ENCODE results near the gene GTF3C1. TPM values are rescaled to one million over a fixed set of nuclear protein-coding genes. Genes with fewer than 3 reads are reported as not detected.

GTF3C1 gene
- total RNA-seq, 3 donors from 2014 or later: 31.2 to 44.6 (median 37.4) TPM

GRCh38 chr16:27461483-27462171 lies 88.1 kb downstream of the GTF3C1 start:
- H3K27ac ChIP-seq: peak overlapping the region in 1 of 2 donors; percentile 38
- H3K27me3 ChIP-seq: no peaks in the 10 kb centered on the region
- intact Hi-C loops (cut with DNase I; ENCODE audit: low total_unique reads): no loop called here
- TF ChIP-seq POLR2AphosphoS5 (IDR thresholded peaks at IDR 0.05) (no peak), CTCF (IDR thresholded peaks at IDR 0.05) (no peak), POLR2A (IDR thresholded peaks at IDR 0.05) (no peak)
- H3K4me3 ChIP-seq: no peak overlapping the region
- H3K4me1 ChIP-seq: no peaks in the 10 kb centered on the region
- DNase-seq (ENCODE audit: low spot score in 2 of 2): no peak
- peaks cover 10% of the 10 kb centered on the region for H3K36me3 ChIP-seq
- H3K9me3 ChIP-seq: no peaks in the 10 kb centered on the region

DNA sequence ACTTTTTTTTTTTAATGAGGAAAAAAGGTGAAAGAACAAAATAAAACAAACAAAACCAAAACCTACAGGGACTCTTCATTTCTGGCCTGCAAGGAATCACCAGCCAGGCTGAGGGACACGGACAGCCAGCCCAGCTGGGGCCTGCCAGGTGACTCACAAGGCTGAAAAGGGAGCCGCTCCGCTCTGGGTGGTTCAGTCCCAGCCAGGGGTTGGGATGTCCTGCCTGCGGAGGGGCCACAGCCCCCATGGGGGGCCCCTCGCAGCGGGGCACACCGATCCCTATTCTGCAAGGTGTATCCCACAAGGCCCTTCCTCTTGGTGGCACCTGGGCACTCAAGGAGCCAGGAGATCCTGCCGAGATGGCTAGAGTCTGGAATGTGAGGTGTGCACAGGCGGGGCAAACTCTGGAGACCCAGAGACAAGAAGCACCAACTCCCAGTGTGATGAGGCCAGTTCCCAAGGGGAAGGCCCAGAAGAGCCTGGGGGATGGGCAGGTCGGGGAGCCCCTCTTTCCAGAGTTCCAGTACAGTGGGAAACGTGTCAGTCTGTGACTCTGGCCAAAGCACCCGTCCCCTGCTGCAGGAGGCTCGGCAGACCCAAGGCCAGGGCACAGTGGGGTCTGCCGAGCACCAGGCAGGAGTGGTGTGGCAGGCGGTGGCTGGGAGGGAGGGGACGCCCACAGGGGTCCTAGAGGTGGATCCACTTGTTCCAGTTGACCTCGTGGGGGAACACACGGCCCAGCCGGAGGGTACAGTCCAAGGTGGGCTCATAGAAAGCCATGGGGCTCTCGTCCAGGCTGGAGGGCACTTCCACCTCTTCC lies 88.8 kb downstream of the GTF3C1 start:
- no peak overlapping the region for H3K4me3 ChIP-seq
- H3K27ac ChIP-seq: peak overlapping the region in 1 of 2 donors; percentile 38
- H3K36me3 ChIP-seq: peaks cover 10% of the 10 kb centered on the region
- DNase-seq (ENCODE audit: low spot score in 2 of 2): no peak
- TF ChIP-seq POLR2AphosphoS5 (IDR thresholded peaks at IDR 0.05) (no peak), POLR2A (IDR thresholded peaks at IDR 0.05) (no peak), CTCF (IDR thresholded peaks at IDR 0.05) (no peak)
- H3K27me3 ChIP-seq: no peaks in the 10 kb centered on the region
- intact Hi-C loops (cut with DNase I; ENCODE audit: low total_unique reads): no loop called here
- no peaks in the 10 kb centered on the region for H3K9me3 ChIP-seq
- no peaks in the 10 kb centered on the region for H3K4me1 ChIP-seq

- H3K9me3 ChIP-seq: no peaks in the 10 kb centered on the region
- no peak overlapping the region for H3K4me3 ChIP-seq
- H3K27ac ChIP-seq: no peak overlapping the region
- peaks cover 10% of the 10 kb centered on the region for H3K36me3 ChIP-seq
- H3K4me1 ChIP-seq: no peaks in the 10 kb centered on the region
- TF ChIP-seq POLR2AphosphoS5 (IDR thresholded peaks at IDR 0.05): no peak
- TF ChIP-seq POLR2A (IDR thresholded peaks at IDR 0.05): no peak
- no peak for TF ChIP-seq CTCF (IDR thresholded peaks at IDR 0.05)
- no peak for DNase-seq (ENCODE audit: low spot score in 2 of 2)
- intact Hi-C loops (cut with DNase I; ENCODE audit: low total_unique reads): no loop called here
- no peaks in the 10 kb centered on the region for H3K27me3 ChIP-seq
Observed at GRCh38 chr16:27460213-27460612, 89.5 kb downstream of the GTF3C1 start.

DNA sequence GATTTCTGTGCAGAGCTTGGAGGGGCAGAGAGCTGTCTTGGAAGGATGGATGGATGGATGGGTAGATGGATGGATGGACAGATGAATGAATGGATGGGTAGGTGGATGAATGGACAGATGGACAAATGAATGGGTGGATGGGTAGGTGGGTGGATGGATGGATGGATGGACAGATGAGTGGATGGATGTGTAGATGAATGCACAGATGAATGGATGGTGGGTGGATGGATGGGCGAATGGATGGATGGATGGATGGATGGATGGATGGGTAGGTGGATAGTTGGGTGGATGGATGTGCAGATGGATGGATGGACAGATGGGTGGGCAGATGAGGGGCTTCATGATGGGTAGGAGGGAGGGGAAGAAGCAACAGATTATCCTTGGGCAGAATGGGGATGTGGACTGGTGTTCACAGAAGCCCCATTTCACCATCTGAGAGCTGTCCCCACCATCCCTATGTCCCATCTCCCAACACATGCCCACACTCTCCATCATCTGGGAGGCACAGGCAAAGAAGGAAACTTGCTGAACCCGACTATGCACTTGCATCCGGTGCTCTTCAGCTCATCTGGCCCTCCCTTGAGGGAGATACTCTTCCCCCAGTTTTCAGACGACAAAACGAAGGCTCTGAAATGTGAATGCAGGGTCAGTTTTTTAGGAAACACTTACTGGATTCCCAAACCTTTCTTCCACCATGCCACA lies 90.6 kb downstream of the GTF3C1 start:
- no peaks in the 10 kb centered on the region for H3K9me3 ChIP-seq
- H3K36me3 ChIP-seq: peaks cover 2% of the 10 kb centered on the region
- no peak for DNase-seq (ENCODE audit: low spot score in 2 of 2)
- no peak overlapping the region for H3K27ac ChIP-seq
- no peak overlapping the region for H3K4me3 ChIP-seq
- no peaks in the 10 kb centered on the region for H3K4me1 ChIP-seq
- TF ChIP-seq CTCF (IDR thresholded peaks at IDR 0.05): no peak
- TF ChIP-seq POLR2A (IDR thresholded peaks at IDR 0.05): no peak
- TF ChIP-seq POLR2AphosphoS5 (IDR thresholded peaks at IDR 0.05): no peak
- H3K27me3 ChIP-seq: no peaks in the 10 kb centered on the region
- intact Hi-C loops (cut with DNase I; ENCODE audit: low total_unique reads): no loop called here

All from breast epithelium (tissue), 4 donors.